Caco-2 (cell line): Measurements from ENCODE around the gene PPM1E. TPM values are rescaled to one million over a fixed set of nuclear protein-coding genes. Genes with fewer than 3 reads are reported as not detected.
A peak's percentile ranks its signal among the peaks of the same experiment; 100 is the strongest.

Source experiments
- BruUV-seq: library from RNA; stranded (reverse); fragments of 400-500 nt; replicated peaks from 2 replicates; lab custom pipeline; 2021; lab: Mats Ljungman, UMichigan
- CTCF ChIA-PET: fragments of 300-600 bp; sonication (Branson Sonifier 250); formaldehyde crosslinking; loops from one replicate; lab custom pipeline; 2022; ENCODE audit warnings: antibody characterized with exemption; lab: Charles Lee
- POLR2A ChIA-PET: fragments of 300-600 bp; sonication (Branson Sonifier 250); formaldehyde crosslinking; loops from one replicate; lab custom pipeline; 2022; ENCODE audit warnings: antibody characterized with exemption; lab: Charles Lee
- DNase-seq, 2 experiments: peaks; one replicate each; pipeline versions ENCODE4 v3.0.0 to v3.0.0-alpha.2; 2020 to 2022
- H3K27me3 ChIP-seq: replicated peaks from 2 replicates; pipeline ENCODE4 v1.6.0; 2011; ENCODE audit warnings: low read length; ENCODE audit not compliant: control insufficient read depth, insufficient read depth
- H3K36me3 ChIP-seq: 2 replicates; pipeline ENCODE4 v1.5.1; 2011; ENCODE audit warnings: low read length; ENCODE audit not compliant: control insufficient read depth, insufficient read depth
- H3K4me1 ChIP-seq: fragments of 250-450 bp; sonication (Bioruptor Pico); 2 replicates; pipeline ENCODE4 v1.5.1; 2020; ENCODE audit warnings: mild to moderate bottlenecking
- H3K4me3 ChIP-seq: 2 replicates; pipeline ENCODE4 v1.5.1; 2011; ENCODE audit warnings: low read depth, mild to moderate bottlenecking, control low read depth, low read length
- H3K9me3 ChIP-seq: fragments of 250-450 bp; sonication (Bioruptor Pico); 2 replicates; pipeline ENCODE4 v1.5.1; 2020; ENCODE audit warnings: mild to moderate bottlenecking, moderate library complexity
- H3K27ac Mint-ChIP-seq: one replicate; pipeline ENCODE4 v1.8.0; 2022; ENCODE audit warnings: mixed read lengths; ENCODE audit not compliant: unreplicated experiment
- H3K27me3 Mint-ChIP-seq: one replicate; pipeline ENCODE4 v1.8.0; 2022; ENCODE audit warnings: mixed read lengths; ENCODE audit not compliant: insufficient read depth, unreplicated experiment
- H3K36me3 Mint-ChIP-seq: one replicate; pipeline ENCODE4 v1.8.0; 2022; ENCODE audit warnings: mild to moderate bottlenecking, mixed read lengths; ENCODE audit not compliant: insufficient read depth, unreplicated experiment
- H3K4me1 Mint-ChIP-seq: one replicate; pipeline ENCODE4 v1.8.0; 2022; ENCODE audit warnings: low read depth, mixed read lengths; ENCODE audit not compliant: unreplicated experiment
- H3K4me3 Mint-ChIP-seq: one replicate; pipeline ENCODE4 v1.8.0; 2022; ENCODE audit warnings: mild to moderate bottlenecking, moderate library complexity, mixed read lengths; ENCODE audit not compliant: unreplicated experiment
- H3K9me3 Mint-ChIP-seq: one replicate; pipeline ENCODE4 v1.8.0; 2022; ENCODE audit warnings: mixed read lengths; ENCODE audit not compliant: unreplicated experiment
- intact Hi-C: fragments of 100-400 bp; cut with micrococcal nuclease; formaldehyde crosslinking; loops from one replicate; pipeline ENCODE4 v1.10.0; 2022; ENCODE audit not compliant: unreplicated experiment
- total RNA-seq: library from RNA; stranded (reverse); gene quantifications from 2 replicates; pipeline ENCODE4 v1.2.3, GENCODE V29; 2022
- TF ChIP-seq, protein P1 (sequence below), 2 experiments: fragments of 200-600 bp in 1 of 2; IDR thresholded peaks; 1 replicate in 1 of 2; 2 replicates in 1 of 2; pipeline versions ENCODE4 v1.5.1 to v1.8.0; 2011 to 2022; ENCODE audit warnings: antibody characterized with exemption in 1 of 2, control low read depth in 1 of 2, inconsistent platforms in 1 of 2, low read depth in 1 of 2, low read length in 1 of 2, mild to moderate bottlenecking in 1 of 2, moderate library complexity in 1 of 2; ENCODE audit not compliant: insufficient read depth in 1 of 2, severe bottlenecking in 1 of 2, unreplicated experiment in 1 of 2

Gene PPM1E
- total RNA-seq, 1 experiment from 2014 or later: 0.09 TPM

DNA sequence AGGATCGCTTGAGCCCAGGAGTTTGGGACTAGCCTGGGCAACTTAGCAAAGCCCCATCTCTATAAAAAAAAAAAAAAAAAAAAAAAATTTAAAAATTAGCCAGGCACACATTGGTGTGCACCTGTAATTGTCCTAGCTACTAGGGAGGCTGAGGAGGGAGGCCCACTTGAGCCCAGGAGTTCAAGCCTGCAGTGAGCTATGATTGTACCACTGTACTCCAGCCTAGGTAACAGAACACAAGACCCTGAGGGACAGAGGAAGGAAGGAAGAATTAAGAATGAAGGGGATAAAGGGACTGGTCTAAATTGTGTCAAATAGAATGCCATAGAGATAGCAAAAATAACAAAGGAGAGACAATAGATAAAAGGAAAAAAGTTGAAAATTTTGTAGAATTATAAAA lies 248.2 kb downstream of the PPM1E start:
- Mint-ChIP-seq H3K4me3 (no peak overlapping the region), H3K4me1 (no peaks in the 10 kb centered on the region), H3K27me3 (no peaks in the 10 kb centered on the region), H3K9me3 (no peaks in the 10 kb centered on the region), H3K27ac (no peak overlapping the region), H3K36me3 (peaks cover 31% of the 10 kb centered on the region)
- no peak for DNase-seq
- Histone ChIP-seq H3K4me3 (no peak overlapping the region), H3K4me1 (no peaks in the 10 kb centered on the region), H3K27me3 (no peaks in the 10 kb centered on the region), H3K9me3 (no peaks in the 10 kb centered on the region), H3K36me3 (no peaks in the 10 kb centered on the region)
- CTCF ChIA-PET: interaction anchor here (0.6 to 1.0 kb wide), 2 partner anchors 293 to 665 kb away, joined by 3 read pairs; no protein-coding TSS in a partner anchor
- no TSS peak for BruUV-seq
- POLR2A ChIA-PET: no interaction called here
- intact Hi-C loops: loop anchor here (10.0 kb wide), 1 partner anchor 129 kb away; no protein-coding TSS in a partner anchor
- TF ChIP-seq, protein P1, sequence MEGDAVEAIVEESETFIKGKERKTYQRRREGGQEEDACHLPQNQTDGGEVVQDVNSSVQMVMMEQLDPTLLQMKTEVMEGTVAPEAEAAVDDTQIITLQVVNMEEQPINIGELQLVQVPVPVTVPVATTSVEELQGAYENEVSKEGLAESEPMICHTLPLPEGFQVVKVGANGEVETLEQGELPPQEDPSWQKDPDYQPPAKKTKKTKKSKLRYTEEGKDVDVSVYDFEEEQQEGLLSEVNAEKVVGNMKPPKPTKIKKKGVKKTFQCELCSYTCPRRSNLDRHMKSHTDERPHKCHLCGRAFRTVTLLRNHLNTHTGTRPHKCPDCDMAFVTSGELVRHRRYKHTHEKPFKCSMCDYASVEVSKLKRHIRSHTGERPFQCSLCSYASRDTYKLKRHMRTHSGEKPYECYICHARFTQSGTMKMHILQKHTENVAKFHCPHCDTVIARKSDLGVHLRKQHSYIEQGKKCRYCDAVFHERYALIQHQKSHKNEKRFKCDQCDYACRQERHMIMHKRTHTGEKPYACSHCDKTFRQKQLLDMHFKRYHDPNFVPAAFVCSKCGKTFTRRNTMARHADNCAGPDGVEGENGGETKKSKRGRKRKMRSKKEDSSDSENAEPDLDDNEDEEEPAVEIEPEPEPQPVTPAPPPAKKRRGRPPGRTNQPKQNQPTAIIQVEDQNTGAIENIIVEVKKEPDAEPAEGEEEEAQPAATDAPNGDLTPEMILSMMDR (IDR thresholded peaks at IDR 0.05; ENCODE audit: insufficient read depth in 1 of 2, low read depth in 1 of 2, low read length in 1 of 2, severe bottlenecking in 1 of 2, unreplicated experiment in 1 of 2): no peak

DNA sequence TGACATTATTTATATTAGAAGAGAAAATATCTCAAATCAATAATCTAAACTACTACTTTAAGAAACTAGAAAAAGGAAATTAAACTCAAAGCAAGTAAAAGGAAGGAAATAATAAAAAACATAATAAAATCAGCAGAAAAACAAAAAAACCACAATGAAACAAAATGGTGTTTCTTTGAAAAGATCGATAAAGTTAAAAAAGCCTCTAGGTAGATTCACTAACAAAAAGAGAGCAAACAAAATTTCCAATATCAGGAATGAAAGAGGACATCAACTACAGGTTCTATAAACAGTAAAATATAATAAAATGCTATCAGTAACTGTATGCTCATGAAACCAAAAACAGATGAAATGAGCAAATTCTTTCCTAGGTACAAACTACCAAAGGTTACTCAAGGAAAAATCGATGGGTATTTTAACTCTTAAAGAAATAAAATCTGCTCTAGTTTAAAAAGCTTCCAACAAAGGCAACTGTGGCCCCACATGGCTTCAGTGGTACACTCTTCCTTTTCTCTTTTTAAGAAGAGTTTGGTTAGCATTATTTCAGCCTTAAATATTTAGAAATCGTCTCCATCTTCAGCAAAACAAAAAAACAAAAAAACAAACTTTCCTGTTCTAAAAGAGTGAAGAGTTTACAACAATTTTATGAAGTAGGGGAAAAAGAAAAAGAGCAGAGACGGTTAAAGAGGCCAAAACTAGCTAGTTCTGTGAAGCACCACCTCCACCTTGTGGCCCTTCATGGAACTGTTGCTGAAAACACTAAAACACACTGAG lies 248.9 kb downstream of the PPM1E start:
- TF ChIP-seq, protein P1 (IDR thresholded peaks at IDR 0.05; ENCODE audit: insufficient read depth in 1 of 2, low read depth in 1 of 2, low read length in 1 of 2, severe bottlenecking in 1 of 2, unreplicated experiment in 1 of 2): peak; percentile 94
- BruUV-seq: no TSS peak
- Histone ChIP-seq H3K36me3 (no peaks in the 10 kb centered on the region), H3K27me3 (no peaks in the 10 kb centered on the region), H3K4me1 (no peaks in the 10 kb centered on the region), H3K4me3 (no peak overlapping the region), H3K9me3 (no peaks in the 10 kb centered on the region)
- H3K4me3 Mint-ChIP-seq: no peak overlapping the region
- H3K27ac Mint-ChIP-seq: no peak overlapping the region
- H3K36me3 Mint-ChIP-seq: peaks cover 31% of the 10 kb centered on the region
- DNase-seq: peak; percentile 50 to 74
- H3K27me3 Mint-ChIP-seq: no peaks in the 10 kb centered on the region
- no peaks in the 10 kb centered on the region for H3K9me3 Mint-ChIP-seq
- H3K4me1 Mint-ChIP-seq: no peaks in the 10 kb centered on the region
- intact Hi-C loops: loop anchor here (1.0 to 10.0 kb wide), 5 partner anchors 44 to 486 kb away; no protein-coding TSS in a partner anchor
- ChIA-PET CTCF (interaction anchor here (0.5 to 1.5 kb wide), 9 partner anchors 45 to 722 kb away, joined by 3 to 16 read pairs (median 4); partner anchors contain the start of gene PPM1E), POLR2A (interaction anchor here (1.0 to 1.2 kb wide), 2 partner anchors 373 to 486 kb away, joined by 3 to 6 read pairs; no protein-coding TSS in a partner anchor)

DNA sequence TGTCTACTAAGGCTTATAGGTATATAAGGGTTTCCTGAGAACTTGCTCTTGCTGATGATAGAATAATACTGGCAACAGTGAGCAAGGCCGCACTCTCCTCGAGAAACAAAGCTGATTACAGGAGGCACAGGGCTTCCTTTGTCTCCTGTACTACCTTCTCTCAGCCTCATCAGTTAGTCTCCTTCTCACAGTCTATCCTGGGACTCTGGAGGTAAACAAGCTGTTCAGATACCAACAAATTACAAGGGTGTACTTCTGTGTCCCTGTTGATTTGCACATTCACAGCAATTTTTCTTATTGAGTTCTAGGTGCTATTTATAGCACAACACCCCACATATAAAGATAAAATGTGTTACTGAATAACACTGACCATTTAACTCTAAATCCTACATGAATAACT lies 252.3 kb downstream of the PPM1E start:
- no peaks in the 10 kb centered on the region for H3K27me3 Mint-ChIP-seq
- Histone ChIP-seq H3K4me1 (no peaks in the 10 kb centered on the region), H3K27me3 (no peaks in the 10 kb centered on the region), H3K4me3 (no peak overlapping the region), H3K9me3 (no peaks in the 10 kb centered on the region), H3K36me3 (no peaks in the 10 kb centered on the region)
- peaks cover 22% of the 10 kb centered on the region for H3K36me3 Mint-ChIP-seq
- CTCF ChIA-PET: no interaction called here
- no peak overlapping the region for H3K27ac Mint-ChIP-seq
- no peak for DNase-seq
- intact Hi-C loops: loop anchor here (10.0 kb wide), 1 partner anchor 133 kb away; no protein-coding TSS in a partner anchor
- no peaks in the 10 kb centered on the region for H3K4me1 Mint-ChIP-seq
- no peaks in the 10 kb centered on the region for H3K9me3 Mint-ChIP-seq
- POLR2A ChIA-PET: no interaction called here
- no peak overlapping the region for H3K4me3 Mint-ChIP-seq
- BruUV-seq: no TSS peak
- TF ChIP-seq, protein P1 (IDR thresholded peaks at IDR 0.05; ENCODE audit: insufficient read depth in 1 of 2, low read depth in 1 of 2, low read length in 1 of 2, severe bottlenecking in 1 of 2, unreplicated experiment in 1 of 2): no peak
